HAP-1 (cell line): Measurements from ENCODE around the gene ATP9B.

Experiments used
- DNase-seq, 2 experiments: peaks; one replicate each; pipeline ENCODE4 v3.0.0-alpha.2; 2016 to 2020; ENCODE audit warnings: low spot score in 2 of 2
- H3K27me3 ChIP-seq: fragments of 250-450 bp; sonication (Bioruptor Pico); 2 replicates; pipeline ENCODE4 v1.5.1; 2020; ENCODE audit warnings: low read depth, mild to moderate bottlenecking, moderate library complexity
- H3K36me3 ChIP-seq: fragments of 250-450 bp; sonication (Bioruptor Pico); replicated peaks from 2 replicates; pipeline ENCODE4 v1.5.1; 2020; ENCODE audit warnings: mild to moderate bottlenecking
- H3K4me1 ChIP-seq: fragments of 250-450 bp; sonication (Bioruptor Pico); 2 replicates; pipeline ENCODE4 v1.5.1; 2020; ENCODE audit warnings: mild to moderate bottlenecking
- H3K4me3 ChIP-seq: fragments of 250-450 bp; sonication (Bioruptor Pico); 2 replicates; pipeline ENCODE4 v1.5.1; 2020; ENCODE audit warnings: mild to moderate bottlenecking, moderate library complexity
- H3K9me3 ChIP-seq: fragments of 250-450 bp; sonication (Bioruptor Pico); 2 replicates; pipeline ENCODE4 v1.5.1; 2020; ENCODE audit warnings: mild to moderate bottlenecking, moderate library complexity
- in situ Hi-C: fragments of 300-500 bp; cut with MboI; formaldehyde crosslinking; loops from 3 replicates; pipeline ENCODE4 v1.14.3; 2020; ENCODE audit warnings: low sequenced_read_pairs, inconsistent platforms, mixed read lengths

ATP9B gene

GRCh38 chr18:79393635-79394533, 324.7 kb downstream of the ATP9B start:
- in situ Hi-C loops, result no loop called here
- no peaks in the 10 kb centered on the region for H3K9me3 ChIP-seq
- peaks cover 16% of the 10 kb centered on the region for H3K4me1 ChIP-seq
- peak; percentile 76 to 90 for DNase-seq
- no peaks in the 10 kb centered on the region for H3K36me3 ChIP-seq
- peak overlapping the region; percentile 30 for H3K4me3 ChIP-seq
- no peaks in the 10 kb centered on the region for H3K27me3 ChIP-seq

GRCh38 chr18:79394534-79395307, 325.5 kb downstream of the ATP9B start:
- H3K4me1 ChIP-seq, result peaks cover 16% of the 10 kb centered on the region
- DNase-seq, result peak; percentile 35 to 59
- H3K27me3 ChIP-seq, result no peaks in the 10 kb centered on the region
- H3K9me3 ChIP-seq, result no peaks in the 10 kb centered on the region
- H3K36me3 ChIP-seq, result no peaks in the 10 kb centered on the region
- in situ Hi-C loops, result no loop called here
- H3K4me3 ChIP-seq, result peak overlapping the region; percentile 30

- H3K9me3 ChIP-seq, result no peaks in the 10 kb centered on the region
- no peak for DNase-seq
- H3K27me3 ChIP-seq, result no peaks in the 10 kb centered on the region
- no peaks in the 10 kb centered on the region for H3K36me3 ChIP-seq
- peaks cover 16% of the 10 kb centered on the region for H3K4me1 ChIP-seq
- in situ Hi-C loops, result no loop called here
- peak overlapping the region; percentile 30; the same call in 1 of the 2 replicates for H3K4me3 ChIP-seq
Measured at GRCh38 chr18:79395308-79395640, 326.1 kb downstream of the ATP9B start.

- Histone ChIP-seq H3K27me3 (no peaks in the 10 kb centered on the region), H3K4me3 (peak within 1 kb of the TSS; percentile 48), H3K9me3 (no peaks in the 10 kb centered on the region), H3K4me1 (peaks cover 16% of the 10 kb centered on the region), H3K36me3 (no peaks in the 10 kb centered on the region)
- in situ Hi-C loops, result no loop called here
- peak; percentile 79 to 91 for DNase-seq
Measured at GRCh38 chr18:79395761-79396404, 326.7 kb downstream of the ATP9B start, which contains the start of gene NFATC1. Gene NFATC1 (plus strand): TSS chr18:79395930. CDS start chr18:79396225, 295 bp downstream.

- no peaks in the 10 kb centered on the region for H3K9me3 ChIP-seq
- peaks cover 16% of the 10 kb centered on the region for H3K4me1 ChIP-seq
- DNase-seq, result peak in 1 of 2 experiments; percentile 64
- no peaks in the 10 kb centered on the region for H3K36me3 ChIP-seq
- peak overlapping the region; percentile 48 for H3K4me3 ChIP-seq
- H3K27me3 ChIP-seq, result no peaks in the 10 kb centered on the region
- in situ Hi-C loops, result no loop called here
Measured at GRCh38 chr18:79396431-79397246, 327.4 kb downstream of the ATP9B start.

- Histone ChIP-seq H3K9me3 (no peaks in the 10 kb centered on the region), H3K4me3 (peak overlapping the region; percentile 48), H3K4me1 (peaks cover 16% of the 10 kb centered on the region), H3K27me3 (no peaks in the 10 kb centered on the region), H3K36me3 (no peaks in the 10 kb centered on the region)
- in situ Hi-C loops, result no loop called here
- no peak for DNase-seq
Measured at GRCh38 chr18:79397247-79397829, 328.1 kb downstream of the ATP9B start.

GRCh38 chr18:79397830-79398761, 328.9 kb downstream of the ATP9B start:
- no peaks in the 10 kb centered on the region for H3K36me3 ChIP-seq
- H3K27me3 ChIP-seq, result no peaks in the 10 kb centered on the region
- DNase-seq, result no peak
- in situ Hi-C loops, result no loop called here
- H3K9me3 ChIP-seq, result no peaks in the 10 kb centered on the region
- no peak overlapping the region; the same call in 1 of the 2 replicates for H3K4me3 ChIP-seq
- peaks cover 20% of the 10 kb centered on the region for H3K4me1 ChIP-seq

GRCh38 chr18:79399275-79400081, 330.3 kb downstream of the ATP9B start:
- Histone ChIP-seq H3K27me3 (no peaks in the 10 kb centered on the region), H3K36me3 (no peaks in the 10 kb centered on the region), H3K9me3 (no peaks in the 10 kb centered on the region), H3K4me3 (peak overlapping the region; percentile 38), H3K4me1 (peaks cover 15% of the 10 kb centered on the region)
- DNase-seq, result no peak
- in situ Hi-C loops, result no loop called here

- in situ Hi-C loops, result no loop called here
- peaks cover 9% of the 10 kb centered on the region for H3K4me1 ChIP-seq
- no peaks in the 10 kb centered on the region for H3K27me3 ChIP-seq
- DNase-seq, result peak in 1 of 2 experiments; percentile 60
- H3K9me3 ChIP-seq, result no peaks in the 10 kb centered on the region
- H3K4me3 ChIP-seq, result peak overlapping the region; percentile 38
- H3K36me3 ChIP-seq, result no peaks in the 10 kb centered on the region
Measured at GRCh38 chr18:79400091-79400590, 330.9 kb downstream of the ATP9B start.

- no peak for DNase-seq
- Histone ChIP-seq H3K4me1 (peaks cover 9% of the 10 kb centered on the region), H3K27me3 (no peaks in the 10 kb centered on the region), H3K36me3 (no peaks in the 10 kb centered on the region), H3K4me3 (peak overlapping the region; percentile 38), H3K9me3 (no peaks in the 10 kb centered on the region)
- in situ Hi-C loops, result no loop called here
Measured at GRCh38 chr18:79400591-79401381, 331.6 kb downstream of the ATP9B start.
